ENCODE results near the gene DOK5.

The DOK5 gene

GRCh38 chr20:54515793-54516628, 40.6 kb downstream of the DOK5 start:
- no peak for DNase-seq (ENCODE audit: low spot score)

GRCh38 chr20:54517241-54517975, 42.0 kb downstream of the DOK5 start:
- DNase-seq (ENCODE audit: low spot score): no peak

GRCh38 chr20:54524849-54525248, 49.5 kb downstream of the DOK5 start:
- DNase-seq (ENCODE audit: low spot score): no peak

GRCh38 chr20:54525916-54526590, 50.7 kb downstream of the DOK5 start:
- DNase-seq (ENCODE audit: low spot score): no peak

- DNase-seq (ENCODE audit: low spot score): no peak
Measured at GRCh38 chr20:54526801-54527200, 51.4 kb downstream of the DOK5 start.

- no peak for DNase-seq (ENCODE audit: low spot score)
Measured at GRCh38 chr20:54532573-54532972, 57.2 kb downstream of the DOK5 start.

- no peak for DNase-seq (ENCODE audit: low spot score)
Measured at GRCh38 chr20:54534101-54534500, 58.7 kb downstream of the DOK5 start.

GRCh38 chr20:54535033-54535432, 59.6 kb downstream of the DOK5 start:
- DNase-seq (ENCODE audit: low spot score): no peak

GRCh38 chr20:54535746-54536145, 60.4 kb downstream of the DOK5 start:
- DNase-seq (ENCODE audit: low spot score): no peak

GRCh38 chr20:54539521-54540046, 64.2 kb downstream of the DOK5 start:
- no peak for DNase-seq (ENCODE audit: low spot score)

- DNase-seq (ENCODE audit: low spot score): no peak
Measured at GRCh38 chr20:54543369-54543768, 68.0 kb downstream of the DOK5 start.

GRCh38 chr20:54545676-54546358, 70.4 kb downstream of the DOK5 start:
- no peak for DNase-seq (ENCODE audit: low spot score)

- DNase-seq (ENCODE audit: low spot score): no peak
Measured at GRCh38 chr20:54548849-54549248, 73.5 kb downstream of the DOK5 start.

GRCh38 chr20:54549658-54550326, 74.4 kb downstream of the DOK5 start:
- DNase-seq (ENCODE audit: low spot score): no peak

- DNase-seq (ENCODE audit: low spot score): no peak
Measured at GRCh38 chr20:54550776-54551396, 75.5 kb downstream of the DOK5 start.

- no peak for DNase-seq (ENCODE audit: low spot score)
Measured at GRCh38 chr20:54554006-54554405, 78.6 kb downstream of the DOK5 start.

- DNase-seq (ENCODE audit: low spot score): no peak
Measured at GRCh38 chr20:54555150-54555549, 79.8 kb downstream of the DOK5 start.

- DNase-seq (ENCODE audit: low spot score): no peak
Measured at GRCh38 chr20:54556406-54556805, 81.0 kb downstream of the DOK5 start.

GRCh38 chr20:54557806-54558590, 82.6 kb downstream of the DOK5 start:
- DNase-seq (ENCODE audit: low spot score): no peak

- no peak for DNase-seq (ENCODE audit: low spot score)
Measured at GRCh38 chr20:54559890-54560289, 84.5 kb downstream of the DOK5 start.
